NT2/D1 (cell line): ENCODE results near the gene CDCP1.

Source experiments
- DNase-seq: peaks from one replicate; pipeline ENCODE4 v3.0.0-alpha.2; 2011; ENCODE audit warnings: low read depth, low spot score
- H3K27me3 ChIP-seq: 2 replicates; pipeline ENCODE4 v1.6.0; 2011; ENCODE audit warnings: mild to moderate bottlenecking; ENCODE audit not compliant: insufficient read length, insufficient read depth
- H3K36me3 ChIP-seq: 2 replicates; pipeline ENCODE4 v1.6.1; 2011; ENCODE audit warnings: mild to moderate bottlenecking, low read length, mixed read lengths; ENCODE audit not compliant: insufficient read depth, insufficient read length
- H3K4me1 ChIP-seq: 2 replicates; pipeline ENCODE4 v1.5.1; 2011; ENCODE audit not compliant: insufficient read depth, insufficient read length
- H3K4me3 ChIP-seq: 2 replicates; pipeline ENCODE4 v1.5.1; 2011; ENCODE audit warnings: low read depth; ENCODE audit not compliant: insufficient read length
- H3K9ac ChIP-seq: 2 replicates; pipeline ENCODE4 v1.6.0; 2011; ENCODE audit warnings: low read depth; ENCODE audit not compliant: insufficient read length
- H3K9me3 ChIP-seq: 2 replicates; pipeline ENCODE4 v1.5.1; 2011; ENCODE audit warnings: mild to moderate bottlenecking, low read length; ENCODE audit not compliant: insufficient read depth
- SUZ12 ChIP-seq: IDR thresholded peaks from 2 replicates; pipeline ENCODE4 v1.6.1; 2011; ENCODE audit not compliant: insufficient read length, insufficient read depth; ENCODE audit errors: extremely low read depth
- YY1 ChIP-seq: IDR thresholded peaks from 2 replicates; pipeline ENCODE4 v1.6.1; 2011; ENCODE audit not compliant: insufficient read length, insufficient read depth
- ZNF274 ChIP-seq: IDR thresholded peaks from 2 replicates; pipeline ENCODE4 v1.6.1; 2011; ENCODE audit warnings: mild to moderate bottlenecking, low read depth, low read length

The CDCP1 gene

DNA sequence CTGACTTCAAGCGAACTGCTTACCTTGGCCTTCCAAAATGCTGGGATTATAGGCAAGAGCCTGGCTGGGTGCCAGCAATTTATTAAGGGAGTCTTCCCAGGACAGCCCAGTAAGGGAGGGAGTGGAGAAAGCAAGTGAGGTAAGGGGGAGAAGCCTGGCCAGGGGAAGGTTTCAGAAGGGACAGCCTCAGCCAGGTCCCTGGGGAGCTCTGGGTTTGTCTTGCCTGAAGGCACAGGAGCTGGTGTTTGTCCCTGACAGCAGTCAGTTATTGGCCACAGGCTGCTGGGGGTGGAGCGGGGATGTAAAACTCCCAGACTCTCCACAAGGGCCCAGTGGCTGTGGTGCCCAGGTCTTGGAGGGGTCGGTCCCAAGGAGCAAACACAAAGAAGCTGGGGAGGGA lies 33.0 kb upstream of the CDCP1 start:
- Histone ChIP-seq H3K4me1 (peaks cover 10% of the 10 kb centered on the region), H3K36me3 (no peaks in the 10 kb centered on the region)
- TF ChIP-seq ZNF274 (no peak), SUZ12 (no peak), YY1 (no peak)

DNA sequence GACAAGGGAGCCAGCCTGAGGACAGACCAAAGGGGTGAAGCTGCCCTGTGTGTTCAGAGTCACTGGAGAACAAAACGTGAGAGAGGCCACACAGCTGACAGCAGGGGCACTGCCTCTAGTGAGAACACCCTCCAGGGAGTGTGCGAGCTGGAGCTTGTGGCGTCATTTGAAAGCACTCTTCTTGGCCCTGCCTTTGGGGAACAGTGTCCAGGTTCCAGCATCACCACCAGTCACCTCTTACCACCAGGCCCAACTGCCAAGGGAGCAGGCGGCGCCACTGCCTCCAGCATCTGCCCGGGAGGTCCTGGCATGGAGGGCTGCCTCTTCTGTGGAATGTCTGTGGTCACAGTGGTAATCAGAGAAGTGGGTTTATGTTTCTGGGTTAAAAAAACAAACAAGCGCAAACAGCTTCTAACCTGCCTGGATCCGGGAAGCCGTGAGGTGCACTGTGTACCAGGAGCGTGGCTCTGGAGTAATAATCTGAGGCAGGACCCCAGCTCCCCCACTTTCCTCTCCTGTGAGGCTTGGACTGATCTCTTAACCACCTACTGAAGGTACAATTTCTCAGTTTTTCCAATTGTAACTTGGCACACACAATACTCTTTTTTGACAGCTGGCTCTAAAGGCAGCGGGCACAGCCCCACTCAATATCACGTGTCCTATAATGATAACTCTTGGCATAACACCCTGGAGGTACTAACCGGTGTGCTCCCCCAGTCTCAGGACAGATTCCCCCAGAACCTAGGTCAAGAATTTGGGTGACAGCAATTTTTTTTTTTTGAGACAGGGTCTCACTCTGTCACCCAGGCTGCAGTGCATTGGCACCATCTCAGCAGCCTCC lies 32.2 kb upstream of the CDCP1 start:
- TF ChIP-seq ZNF274 = no peak
- TF ChIP-seq SUZ12 = no peak
- TF ChIP-seq YY1 = no peak
- Histone ChIP-seq H3K4me3 (no peak overlapping the region), H3K4me1 (peaks cover 10% of the 10 kb centered on the region), H3K9me3 (no peaks in the 10 kb centered on the region), H3K36me3 (no peaks in the 10 kb centered on the region), H3K9ac (no peak overlapping the region), H3K27me3 (no peaks in the 10 kb centered on the region)
- DNase-seq = no peak

More for the DNA sequence above, 33.0 kb upstream of the CDCP1 start:
- no peaks in the 10 kb centered on the region for H3K9me3 ChIP-seq
- H3K27me3 ChIP-seq = no peaks in the 10 kb centered on the region
- H3K4me3 ChIP-seq = no peak overlapping the region
- no peak overlapping the region for H3K9ac ChIP-seq
- no peak for DNase-seq

DNA sequence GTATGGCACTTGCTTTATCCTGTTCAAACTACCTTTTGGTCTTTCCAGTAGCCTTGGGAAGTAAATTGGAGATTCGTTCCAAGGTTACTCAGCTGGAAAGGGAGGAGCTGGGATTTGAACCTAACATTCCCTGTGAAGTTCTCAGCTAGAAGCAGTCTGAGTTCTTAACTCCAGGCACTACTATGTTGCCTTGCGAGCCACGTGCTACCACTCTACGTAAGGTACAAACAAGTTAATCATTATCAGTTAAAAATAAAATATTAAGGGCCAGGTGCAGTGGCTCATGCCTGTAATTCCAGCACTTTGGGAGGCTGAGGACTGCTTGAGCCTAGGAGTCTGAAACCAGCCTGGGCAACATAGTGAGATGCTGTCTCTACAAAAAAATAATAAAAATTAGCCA lies 30.7 kb upstream of the CDCP1 start:
- Histone ChIP-seq H3K4me1 (peaks cover 10% of the 10 kb centered on the region), H3K4me3 (no peak overlapping the region), H3K9ac (no peak overlapping the region), H3K36me3 (no peaks in the 10 kb centered on the region), H3K9me3 (no peaks in the 10 kb centered on the region), H3K27me3 (no peaks in the 10 kb centered on the region)
- TF ChIP-seq YY1 (no peak), SUZ12 (no peak), ZNF274 (no peak)
- no peak for DNase-seq

DNA sequence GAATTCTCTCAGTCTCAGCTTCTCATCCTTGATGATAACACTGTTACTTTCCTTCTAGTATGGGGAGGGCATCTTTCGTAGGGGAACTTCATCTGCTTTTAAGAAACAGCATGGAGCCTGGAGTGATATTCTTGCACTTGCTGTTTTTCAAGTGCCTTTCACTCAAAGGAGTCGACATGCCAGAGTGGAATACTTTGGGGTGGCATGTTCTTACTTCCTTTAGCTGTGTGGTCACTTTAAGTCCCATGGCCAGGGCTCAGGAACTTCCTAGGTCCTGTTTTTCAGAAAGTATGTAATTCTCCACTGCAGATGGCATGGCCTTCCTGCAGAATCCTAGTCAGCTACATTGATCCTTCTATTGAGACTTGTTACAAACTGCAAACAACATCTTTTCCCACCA lies 28.1 kb upstream of the CDCP1 start:
- no peak overlapping the region for H3K9ac ChIP-seq
- DNase-seq = no peak
- no peaks in the 10 kb centered on the region for H3K9me3 ChIP-seq
- H3K4me1 ChIP-seq = peaks cover 12% of the 10 kb centered on the region
- H3K4me3 ChIP-seq = no peak overlapping the region
- TF ChIP-seq SUZ12 (no peak), YY1 (no peak), ZNF274 (no peak)
- H3K27me3 ChIP-seq = no peaks in the 10 kb centered on the region
- no peaks in the 10 kb centered on the region for H3K36me3 ChIP-seq

DNA sequence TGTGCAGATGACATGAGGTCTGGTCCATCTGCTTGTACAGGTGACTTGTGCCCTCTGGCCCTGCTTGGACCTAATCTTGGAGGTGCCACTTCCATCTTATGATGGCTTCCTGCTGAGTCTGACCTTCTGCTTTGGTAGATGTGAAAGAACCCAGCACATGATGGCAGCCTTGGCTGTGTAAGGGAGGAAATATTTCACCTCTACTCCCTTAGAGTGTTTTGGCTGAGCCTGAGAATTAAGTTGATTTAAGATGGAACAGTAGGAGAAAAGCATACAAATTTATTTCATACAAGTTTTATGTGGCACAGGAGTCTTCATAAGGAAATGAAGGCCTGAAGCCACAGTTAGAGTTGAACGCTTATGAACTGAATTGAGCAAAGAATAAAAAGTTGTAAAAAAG lies 27.6 kb upstream of the CDCP1 start:
- TF ChIP-seq SUZ12 = no peak

DNA sequence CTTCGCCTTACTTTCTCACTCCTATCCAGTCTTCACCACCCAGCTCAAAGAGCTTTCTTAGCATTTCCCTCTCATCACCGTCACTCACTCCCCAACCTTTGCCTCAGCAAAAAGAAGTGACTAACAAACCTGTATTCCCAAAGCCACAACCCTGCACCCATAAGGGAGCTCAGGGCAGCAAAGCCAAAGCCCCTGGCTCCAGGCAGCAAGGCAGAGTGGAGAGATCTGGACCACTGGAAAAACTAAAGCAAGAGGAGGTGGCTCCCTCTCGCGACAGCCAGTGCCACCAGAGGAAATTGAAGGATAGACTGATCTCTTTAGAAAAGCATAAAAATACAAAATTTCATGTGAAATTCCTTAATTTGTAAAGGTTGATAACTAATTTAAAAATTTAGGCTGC lies 25.1 kb upstream of the CDCP1 start:
- no peak overlapping the region for H3K4me3 ChIP-seq
- peaks cover 9% of the 10 kb centered on the region for H3K4me1 ChIP-seq
- H3K9me3 ChIP-seq = no peaks in the 10 kb centered on the region
- no peak overlapping the region for H3K9ac ChIP-seq
- TF ChIP-seq YY1 = no peak
- TF ChIP-seq SUZ12 = no peak
- no peak for TF ChIP-seq ZNF274
- no peak for DNase-seq
- H3K27me3 ChIP-seq = no peaks in the 10 kb centered on the region
- no peaks in the 10 kb centered on the region for H3K36me3 ChIP-seq

More for the DNA sequence above, 27.6 kb upstream of the CDCP1 start:
- no peaks in the 10 kb centered on the region for H3K36me3 ChIP-seq
- no peak overlapping the region for H3K9ac ChIP-seq
- no peaks in the 10 kb centered on the region for H3K27me3 ChIP-seq
- no peak overlapping the region for H3K4me3 ChIP-seq
- no peak for DNase-seq
- no peaks in the 10 kb centered on the region for H3K9me3 ChIP-seq
- peaks cover 12% of the 10 kb centered on the region for H3K4me1 ChIP-seq

DNA sequence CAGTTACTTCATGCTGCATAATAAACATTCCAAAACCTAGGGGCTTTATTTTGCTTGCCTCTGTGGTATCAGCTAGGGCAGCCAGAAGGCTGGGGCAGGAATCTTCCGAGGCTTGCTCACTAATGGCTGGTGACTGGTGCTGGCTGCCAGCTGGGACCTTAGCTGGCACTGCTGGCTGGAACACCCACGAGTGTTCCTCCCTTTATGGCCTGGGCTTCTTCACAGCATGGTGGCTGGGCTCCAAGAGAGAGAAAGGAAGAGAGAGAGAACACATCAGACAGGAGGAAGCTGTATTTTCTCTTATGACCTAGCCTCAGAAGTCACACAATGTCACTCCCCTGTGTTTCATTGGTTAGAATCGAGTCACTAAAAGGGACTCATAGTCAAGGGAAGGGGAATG lies 23.9 kb upstream of the CDCP1 start:
- Histone ChIP-seq H3K4me1 (peaks cover 10% of the 10 kb centered on the region), H3K9me3 (no peaks in the 10 kb centered on the region), H3K9ac (no peak overlapping the region), H3K27me3 (no peaks in the 10 kb centered on the region), H3K36me3 (no peaks in the 10 kb centered on the region), H3K4me3 (no peak overlapping the region)
- DNase-seq = no peak
- TF ChIP-seq ZNF274 (no peak), SUZ12 (no peak), YY1 (no peak)
